ENCODE measurements around the gene GSG1L.

DNA sequence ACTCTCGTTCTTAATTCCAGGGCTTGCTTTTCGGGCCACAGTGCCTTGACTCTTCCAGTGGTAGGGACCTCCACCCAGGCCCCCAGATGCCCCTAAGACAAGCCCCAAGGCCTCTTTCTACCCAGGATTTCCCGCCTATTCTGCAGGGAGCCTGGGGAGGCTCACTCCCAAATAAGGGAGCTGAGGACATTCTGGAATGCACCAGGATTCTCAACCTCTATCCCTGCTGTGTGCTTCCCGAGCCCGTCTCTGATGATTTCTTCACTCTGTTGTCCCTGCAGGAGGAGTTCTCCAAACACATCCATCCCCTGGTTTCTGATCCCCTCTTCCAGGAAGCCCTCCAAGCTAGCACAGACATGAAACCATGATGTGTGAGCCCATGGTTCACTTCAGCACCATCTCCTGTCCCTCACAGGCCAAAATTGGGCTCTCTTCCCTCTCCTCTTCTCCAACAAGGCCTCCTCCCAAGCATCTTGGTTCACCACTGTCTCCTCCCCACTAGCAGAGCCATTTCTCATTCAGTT is 257.6 kb downstream of the GSG1L start:
- TF ChIP-seq, protein P1, sequence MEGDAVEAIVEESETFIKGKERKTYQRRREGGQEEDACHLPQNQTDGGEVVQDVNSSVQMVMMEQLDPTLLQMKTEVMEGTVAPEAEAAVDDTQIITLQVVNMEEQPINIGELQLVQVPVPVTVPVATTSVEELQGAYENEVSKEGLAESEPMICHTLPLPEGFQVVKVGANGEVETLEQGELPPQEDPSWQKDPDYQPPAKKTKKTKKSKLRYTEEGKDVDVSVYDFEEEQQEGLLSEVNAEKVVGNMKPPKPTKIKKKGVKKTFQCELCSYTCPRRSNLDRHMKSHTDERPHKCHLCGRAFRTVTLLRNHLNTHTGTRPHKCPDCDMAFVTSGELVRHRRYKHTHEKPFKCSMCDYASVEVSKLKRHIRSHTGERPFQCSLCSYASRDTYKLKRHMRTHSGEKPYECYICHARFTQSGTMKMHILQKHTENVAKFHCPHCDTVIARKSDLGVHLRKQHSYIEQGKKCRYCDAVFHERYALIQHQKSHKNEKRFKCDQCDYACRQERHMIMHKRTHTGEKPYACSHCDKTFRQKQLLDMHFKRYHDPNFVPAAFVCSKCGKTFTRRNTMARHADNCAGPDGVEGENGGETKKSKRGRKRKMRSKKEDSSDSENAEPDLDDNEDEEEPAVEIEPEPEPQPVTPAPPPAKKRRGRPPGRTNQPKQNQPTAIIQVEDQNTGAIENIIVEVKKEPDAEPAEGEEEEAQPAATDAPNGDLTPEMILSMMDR (IDR thresholded peaks at IDR 0.05; ENCODE audit: insufficient read depth, low read length, poor library complexity, severe bottlenecking), result no peak
- TF ChIP-seq EZH2phosphoT487 (conservative IDR thresholded peaks at IDR 0.05; ENCODE audit: low read length), result no peak
